ENCODE results near the gene USP3. TPM values are rescaled to one million over a fixed set of nuclear protein-coding genes. Genes with fewer than 3 reads are reported as not detected.

The USP3 gene
- total and polyA plus RNA-seq, 2 of the 13 experiments (the other 11 are each of a cell fraction or from before 2014, with no cell fraction given): 14.3 to 61.2 TPM

DNA sequence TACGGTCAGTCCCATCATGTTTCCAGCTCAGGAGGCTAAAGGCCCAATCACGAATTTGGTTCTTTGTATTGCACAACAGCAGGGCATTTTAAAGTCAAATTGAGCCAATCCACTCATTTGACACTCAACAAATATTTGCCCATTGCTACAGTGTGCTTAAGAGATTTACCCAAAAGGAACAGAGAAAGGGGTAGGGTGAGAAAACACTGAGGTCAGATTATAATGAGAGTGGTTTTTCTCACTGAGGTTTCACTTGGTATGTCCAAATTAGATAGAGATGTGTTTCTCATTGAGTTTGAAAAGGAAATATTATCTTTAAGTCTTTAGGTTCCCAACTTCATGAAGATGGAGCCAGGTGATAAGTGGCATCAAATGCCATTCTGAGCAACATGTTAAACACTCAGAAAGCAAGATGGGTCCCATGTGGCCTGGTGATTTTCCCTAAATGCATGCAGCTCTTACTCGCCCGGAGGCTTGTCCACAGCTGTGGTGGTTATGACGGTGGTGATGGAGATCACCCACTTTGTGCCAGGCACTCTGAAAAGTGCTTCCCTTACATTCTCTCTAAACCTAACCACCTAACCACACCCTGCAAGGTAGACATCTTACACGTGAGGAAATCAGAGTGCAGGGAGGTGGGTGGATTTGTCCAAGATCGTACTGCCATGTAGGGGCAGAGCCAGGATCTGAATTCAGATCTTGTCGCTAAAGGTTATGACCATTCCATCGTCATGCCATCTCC lies 31.2 kb upstream of the USP3 start (continued):
- TF ChIP-seq, protein P1, sequence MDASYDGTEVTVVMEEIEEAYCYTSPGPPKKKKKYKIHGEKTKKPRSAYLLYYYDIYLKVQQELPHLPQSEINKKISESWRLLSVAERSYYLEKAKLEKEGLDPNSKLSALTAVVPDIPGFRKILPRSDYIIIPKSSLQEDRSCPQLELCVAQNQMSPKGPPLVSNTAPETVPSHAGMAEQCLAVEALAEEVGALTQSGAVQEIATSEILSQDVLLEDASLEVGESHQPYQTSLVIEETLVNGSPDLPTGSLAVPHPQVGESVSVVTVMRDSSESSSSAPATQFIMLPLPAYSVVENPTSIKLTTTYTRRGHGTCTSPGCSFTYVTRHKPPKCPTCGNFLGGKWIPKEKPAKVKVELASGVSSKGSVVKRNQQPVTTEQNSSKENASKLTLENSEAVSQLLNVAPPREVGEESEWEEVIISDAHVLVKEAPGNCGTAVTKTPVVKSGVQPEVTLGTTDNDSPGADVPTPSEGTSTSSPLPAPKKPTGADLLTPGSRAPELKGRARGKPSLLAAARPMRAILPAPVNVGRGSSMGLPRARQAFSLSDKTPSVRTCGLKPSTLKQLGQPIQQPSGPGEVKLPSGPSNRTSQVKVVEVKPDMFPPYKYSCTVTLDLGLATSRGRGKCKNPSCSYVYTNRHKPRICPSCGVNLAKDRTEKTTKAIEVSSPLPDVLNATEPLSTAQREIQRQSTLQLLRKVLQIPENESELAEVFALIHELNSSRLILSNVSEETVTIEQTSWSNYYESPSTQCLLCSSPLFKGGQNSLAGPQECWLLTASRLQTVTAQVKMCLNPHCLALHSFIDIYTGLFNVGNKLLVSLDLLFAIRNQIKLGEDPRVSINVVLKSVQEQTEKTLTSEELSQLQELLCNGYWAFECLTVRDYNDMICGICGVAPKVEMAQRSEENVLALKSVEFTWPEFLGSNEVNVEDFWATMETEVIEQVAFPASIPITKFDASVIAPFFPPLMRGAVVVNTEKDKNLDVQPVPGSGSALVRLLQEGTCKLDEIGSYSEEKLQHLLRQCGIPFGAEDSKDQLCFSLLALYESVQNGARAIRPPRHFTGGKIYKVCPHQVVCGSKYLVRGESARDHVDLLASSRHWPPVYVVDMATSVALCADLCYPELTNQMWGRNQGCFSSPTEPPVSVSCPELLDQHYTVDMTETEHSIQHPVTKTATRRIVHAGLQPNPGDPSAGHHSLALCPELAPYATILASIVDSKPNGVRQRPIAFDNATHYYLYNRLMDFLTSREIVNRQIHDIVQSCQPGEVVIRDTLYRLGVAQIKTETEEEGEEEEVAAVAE (CRISPR knock-in tag; IDR thresholded peaks at IDR 0.05; ENCODE audit: borderline replicate concordance): peak; percentile 98
- TF ChIP-seq ZNF224 (CRISPR knock-in tag; IDR thresholded peaks at IDR 0.05): no peak; the same call in 1 of the 2 replicates
- TF ChIP-seq, protein P2, sequence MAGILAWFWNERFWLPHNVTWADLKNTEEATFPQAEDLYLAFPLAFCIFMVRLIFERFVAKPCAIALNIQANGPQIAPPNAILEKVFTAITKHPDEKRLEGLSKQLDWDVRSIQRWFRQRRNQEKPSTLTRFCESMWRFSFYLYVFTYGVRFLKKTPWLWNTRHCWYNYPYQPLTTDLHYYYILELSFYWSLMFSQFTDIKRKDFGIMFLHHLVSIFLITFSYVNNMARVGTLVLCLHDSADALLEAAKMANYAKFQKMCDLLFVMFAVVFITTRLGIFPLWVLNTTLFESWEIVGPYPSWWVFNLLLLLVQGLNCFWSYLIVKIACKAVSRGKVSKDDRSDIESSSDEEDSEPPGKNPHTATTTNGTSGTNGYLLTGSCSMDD (CRISPR knock-in tag; IDR thresholded peaks at IDR 0.05): no peak
- TF ChIP-seq ZFP1 (CRISPR knock-in tag; IDR thresholded peaks at IDR 0.05): no peak
- no peak for TF ChIP-seq ELF1 (CRISPR knock-in tag; IDR thresholded peaks at IDR 0.05)
- TF ChIP-seq, protein P3, sequence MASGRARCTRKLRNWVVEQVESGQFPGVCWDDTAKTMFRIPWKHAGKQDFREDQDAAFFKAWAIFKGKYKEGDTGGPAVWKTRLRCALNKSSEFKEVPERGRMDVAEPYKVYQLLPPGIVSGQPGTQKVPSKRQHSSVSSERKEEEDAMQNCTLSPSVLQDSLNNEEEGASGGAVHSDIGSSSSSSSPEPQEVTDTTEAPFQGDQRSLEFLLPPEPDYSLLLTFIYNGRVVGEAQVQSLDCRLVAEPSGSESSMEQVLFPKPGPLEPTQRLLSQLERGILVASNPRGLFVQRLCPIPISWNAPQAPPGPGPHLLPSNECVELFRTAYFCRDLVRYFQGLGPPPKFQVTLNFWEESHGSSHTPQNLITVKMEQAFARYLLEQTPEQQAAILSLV (CRISPR knock-in tag; IDR thresholded peaks at IDR 0.05; ENCODE audit: borderline replicate concordance): no peak
- TF ChIP-seq ZFP36L2 (CRISPR knock-in tag; IDR thresholded peaks at IDR 0.05): no peak
- TF ChIP-seq, protein P4, sequence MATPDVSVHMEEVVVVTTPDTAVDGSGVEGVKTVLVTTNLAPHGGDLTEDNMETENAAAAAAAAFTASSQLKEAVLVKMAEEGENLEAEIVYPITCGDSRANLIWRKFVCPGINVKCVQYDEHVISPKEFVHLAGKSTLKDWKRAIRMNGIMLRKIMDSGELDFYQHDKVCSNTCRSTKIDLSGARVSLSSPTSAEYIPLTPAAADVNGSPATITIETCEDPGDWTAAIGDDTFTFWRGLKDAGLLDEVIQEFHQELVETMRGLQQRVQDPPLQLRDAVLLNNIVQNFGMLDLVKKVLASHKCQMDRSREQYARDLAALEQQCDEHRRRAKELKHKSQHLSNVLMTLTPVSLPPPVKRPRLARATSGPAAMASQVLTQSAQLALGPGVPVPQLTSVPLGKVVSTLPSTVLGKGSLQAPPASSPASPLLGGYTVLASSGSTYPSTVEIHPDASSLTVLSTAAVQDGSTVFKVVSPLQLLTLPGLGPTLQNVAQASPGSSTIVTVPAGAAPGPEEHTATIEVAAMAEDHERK (CRISPR knock-in tag; IDR thresholded peaks at IDR 0.05; ENCODE audit: low read depth): no peak
- TF ChIP-seq ZFP90 (CRISPR knock-in tag; IDR thresholded peaks at IDR 0.05; ENCODE audit: borderline replicate concordance): no peak
- TF ChIP-seq, protein P5, sequence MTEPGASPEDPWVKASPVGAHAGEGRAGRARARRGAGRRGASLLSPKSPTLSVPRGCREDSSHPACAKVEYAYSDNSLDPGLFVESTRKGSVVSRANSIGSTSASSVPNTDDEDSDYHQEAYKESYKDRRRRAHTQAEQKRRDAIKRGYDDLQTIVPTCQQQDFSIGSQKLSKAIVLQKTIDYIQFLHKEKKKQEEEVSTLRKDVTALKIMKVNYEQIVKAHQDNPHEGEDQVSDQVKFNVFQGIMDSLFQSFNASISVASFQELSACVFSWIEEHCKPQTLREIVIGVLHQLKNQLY (CRISPR knock-in tag; IDR thresholded peaks at IDR 0.05): peak; percentile 75; the same call in 1 of the 2 replicates
- TF ChIP-seq ZNF766 (CRISPR knock-in tag; IDR thresholded peaks at IDR 0.05; ENCODE audit: borderline replicate concordance): no peak
- TF ChIP-seq FOXC1 (CRISPR knock-in tag; IDR thresholded peaks at IDR 0.05; ENCODE audit: borderline replicate concordance): no peak
- no peak for TF ChIP-seq AGO1 (IDR thresholded peaks at IDR 0.05; ENCODE audit: low read depth, low read length, poor library complexity, severe bottlenecking)
- no peak for TF ChIP-seq MAF1 (CRISPR knock-in tag; IDR thresholded peaks at IDR 0.05; ENCODE audit: borderline replicate concordance)
- no peak for TF ChIP-seq AHR (CRISPR knock-in tag; IDR thresholded peaks at IDR 0.05)
- TF ChIP-seq HNRNPUL1 (IDR thresholded peaks at IDR 0.05; ENCODE audit: low read depth, low read length): no peak
- TF ChIP-seq GLI4 (CRISPR knock-in tag; IDR thresholded peaks at IDR 0.05; ENCODE audit: borderline replicate concordance): no peak
- TF ChIP-seq, protein P6, sequence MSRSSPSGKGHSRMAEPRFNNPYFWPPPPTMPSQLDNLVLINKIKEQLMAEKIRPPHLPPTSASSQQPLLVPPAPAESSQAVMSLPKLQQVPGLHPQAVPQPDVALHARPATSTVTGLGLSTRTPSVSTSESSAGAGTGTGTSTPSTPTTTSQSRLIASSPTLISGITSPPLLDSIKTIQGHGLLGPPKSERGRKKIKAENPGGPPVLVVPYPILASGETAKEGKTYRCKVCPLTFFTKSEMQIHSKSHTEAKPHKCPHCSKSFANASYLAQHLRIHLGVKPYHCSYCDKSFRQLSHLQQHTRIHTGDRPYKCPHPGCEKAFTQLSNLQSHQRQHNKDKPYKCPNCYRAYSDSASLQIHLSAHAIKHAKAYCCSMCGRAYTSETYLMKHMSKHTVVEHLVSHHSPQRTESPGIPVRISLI (CRISPR knock-in tag; IDR thresholded peaks at IDR 0.05; ENCODE audit: borderline replicate concordance): no peak; the same call in 1 of the 2 replicates

Data from HepG2 (cell line).